ENCODE results near the gene HOXA3.

DNA sequence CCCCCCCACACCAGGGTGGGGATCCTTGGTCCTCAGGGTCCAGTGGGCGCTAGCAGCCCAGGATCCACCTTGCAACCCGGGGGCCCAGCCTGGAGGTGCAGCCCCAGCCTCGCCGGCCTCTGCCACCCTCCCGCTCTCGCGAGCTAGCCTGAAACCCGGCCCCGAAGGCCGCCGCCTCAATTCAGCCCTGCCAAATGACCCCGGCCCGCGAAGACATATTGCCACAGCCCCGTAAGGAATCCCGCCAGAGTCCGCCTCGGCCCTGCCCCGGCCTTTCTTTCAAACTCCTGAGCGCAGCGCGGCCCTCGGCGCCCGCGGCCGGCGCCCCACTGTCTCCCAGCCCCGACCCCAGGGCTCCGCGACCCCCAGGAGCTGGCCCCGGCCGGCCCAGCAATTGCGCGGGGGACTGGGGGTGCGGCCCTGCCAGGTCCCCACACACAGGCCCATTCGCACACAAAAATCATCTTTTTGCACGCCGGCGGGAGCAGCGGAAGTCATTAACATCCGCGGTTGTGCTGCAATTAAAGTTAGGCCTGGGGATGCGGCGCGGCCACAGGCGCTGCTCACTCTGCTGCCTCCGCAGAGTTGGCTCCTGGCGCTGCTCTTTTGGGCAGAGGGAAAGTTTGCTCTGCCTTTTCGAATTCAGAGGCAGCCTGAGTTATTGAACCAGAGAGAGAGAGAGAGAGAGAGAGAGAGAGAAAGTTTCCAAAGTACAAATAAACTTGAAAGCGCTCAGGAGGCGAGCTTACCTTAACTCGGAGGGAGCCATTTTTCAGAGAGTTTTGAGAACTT lies 12.9 kb downstream of the HOXA3 start:
- TF ChIP-seq ZNF12 (CRISPR knock-in tag; IDR thresholded peaks at IDR 0.05) (no peak), EZH2 (IDR thresholded peaks at IDR 0.05; ENCODE audit: borderline replicate concordance, low read depth, low read length) (no peak), PML (IDR thresholded peaks at IDR 0.05; ENCODE audit: low read length) (no peak), POLR2AphosphoS5 (IDR thresholded peaks at IDR 0.05; ENCODE audit: control insufficient read depth, insufficient read depth, low read depth, low read length) (no peak), ZFX (CRISPR knock-in tag; IDR thresholded peaks at IDR 0.05) (no peak), ZNF212 (CRISPR knock-in tag; IDR thresholded peaks at IDR 0.05) (no peak), REST (IDR thresholded peaks at IDR 0.05; ENCODE audit: borderline replicate concordance) (no peak), REST (CRISPR knock-in tag; IDR thresholded peaks at IDR 0.05; ENCODE audit: low read depth) (no peak), NRF1 (conservative IDR thresholded peaks at IDR 0.05 in 1 of 2, IDR thresholded peaks at IDR 0.05 in 1 of 2) (no peak)

Measured in K562 (cell line).